A549 (cell line): Measurements from ENCODE around the gene UPF2. TPM values are rescaled to one million over a fixed set of nuclear protein-coding genes. Genes with fewer than 3 reads are reported as not detected.

ENCODE experiments used
- BCL3 ChIP-seq: fragments of >200 bp; sonication (Bioruptor Twin); formaldehyde crosslinking; IDR thresholded peaks from 3 replicates; pipeline ENCODE4 v1.6.1; 2016
- BHLHE40 ChIP-seq: IDR thresholded peaks from 2 replicates; pipeline ENCODE4 v1.6.1; 2012; ENCODE audit warnings: low read depth, low read length, inconsistent platforms
- CBX2 ChIP-seq: fragments of 200-600 bp; sonication (generic); IDR thresholded peaks from 2 replicates; pipeline ENCODE4 v1.6.1; 2016; ENCODE audit warnings: low read depth, mild to moderate bottlenecking, borderline replicate concordance
- CEBPB ChIP-seq, 2 experiments: fragments of >200 bp in 1 of 2; sonication (Bioruptor Twin) in 1 of 2; formaldehyde crosslinking in 1 of 2; IDR thresholded peaks; 2 replicates each; pipeline ENCODE4 v1.6.1; 2012 to 2016
- CHD4 ChIP-seq: fragments of 200-600 bp; sonication (generic); IDR thresholded peaks from 2 replicates; pipeline ENCODE4 v1.6.1; 2016; ENCODE audit warnings: antibody characterized with exemption, mild to moderate bottlenecking, borderline replicate concordance
- CTCF ChIP-seq: fragments of >200 bp; sonication (Bioruptor Twin); formaldehyde crosslinking; IDR thresholded peaks from 3 replicates; pipeline ENCODE4 v1.5.1; 2016
- EHMT2 ChIP-seq: fragments of 200-600 bp; sonication (generic); IDR thresholded peaks from 2 replicates; pipeline ENCODE4 v1.6.1; 2016; ENCODE audit warnings: antibody characterized with exemption, low read depth, mild to moderate bottlenecking, moderate library complexity
- ELK1 ChIP-seq: fragments of 150-350 bp; IDR thresholded peaks from 2 replicates; pipeline ENCODE4 v1.6.1; 2014; ENCODE audit warnings: low read depth, mild to moderate bottlenecking, low read length
- EP300 ChIP-seq, 2 experiments: fragments of >200 bp; sonication (Bioruptor Twin); formaldehyde crosslinking; IDR thresholded peaks; 2 replicates in 1 of 2; 3 replicates in 1 of 2; pipeline ENCODE4 v1.6.1; 2016 to 2017
- FOSB ChIP-seq: fragments of 250-450 bp; sonication (Bioruptor Pico); IDR thresholded peaks from 2 replicates; pipeline ENCODE4 v1.5.0; 2020; ENCODE audit warnings: mild to moderate bottlenecking, moderate library complexity
- FOSL2 ChIP-seq, 2 experiments: fragments of 450-650 bp in 1 of 2; fragments of >200 bp in 1 of 2; sonication (Bioruptor Twin) in 1 of 2; formaldehyde crosslinking; IDR thresholded peaks; 2 replicates each; pipeline versions ENCODE4 v1.5.0 to v1.6.1; 2016 to 2020; ENCODE audit warnings: mild to moderate bottlenecking in 1 of 2, moderate library complexity in 1 of 2
- GATA3 ChIP-seq: IDR thresholded peaks from 2 replicates; pipeline ENCODE4 v1.6.1; 2012; ENCODE audit warnings: borderline replicate concordance
- HOXB13 ChIP-seq: fragments of 250-450 bp; sonication (Bioruptor Pico); IDR thresholded peaks from 2 replicates; pipeline ENCODE4 v1.5.0; 2020; ENCODE audit warnings: low read depth, mild to moderate bottlenecking, moderate library complexity
- HOXB5 ChIP-seq: fragments of 250-450 bp; sonication (Bioruptor Pico); IDR thresholded peaks from 2 replicates; pipeline ENCODE4 v1.5.0; 2020; ENCODE audit warnings: mild to moderate bottlenecking, moderate library complexity
- JUN ChIP-seq, 2 experiments: fragments of >200 bp; sonication (Bioruptor Twin); formaldehyde crosslinking; IDR thresholded peaks; 2 replicates in 1 of 2; 3 replicates in 1 of 2; pipeline ENCODE4 v1.6.1; 2016 to 2017
- KDM1A ChIP-seq: fragments of 200-600 bp; sonication (generic); IDR thresholded peaks from 2 replicates; pipeline ENCODE4 v1.6.1; 2016; ENCODE audit warnings: low read depth, mild to moderate bottlenecking
- MYC ChIP-seq: IDR thresholded peaks from 2 replicates; pipeline ENCODE4 v1.6.1; 2012; ENCODE audit warnings: mild to moderate bottlenecking, inconsistent platforms, low read length, improper control_type of control experiment, borderline replicate concordance
- NFE2L2 ChIP-seq: fragments of 150-350 bp; conservative IDR thresholded peaks from 2 replicates; pipeline ENCODE4 v1.6.1; 2014; ENCODE audit warnings: low read length
- NR3C1 ChIP-seq: fragments of >200 bp; sonication (Bioruptor Twin); formaldehyde crosslinking; IDR thresholded peaks from 3 replicates; pipeline ENCODE4 v1.6.1; 2017
- PHF8 ChIP-seq: fragments of 200-600 bp; sonication (generic); IDR thresholded peaks from 2 replicates; pipeline ENCODE4 v1.6.1; 2016; ENCODE audit warnings: low read depth, mild to moderate bottlenecking, antibody characterized with exemption, moderate library complexity, borderline replicate concordance
- RAD21 ChIP-seq, 2 experiments: fragments of >200 bp in 1 of 2; sonication (Bioruptor Twin) in 1 of 2; formaldehyde crosslinking in 1 of 2; IDR thresholded peaks in 1 of 2; conservative IDR thresholded peaks in 1 of 2; 2 replicates in 1 of 2; 3 replicates in 1 of 2; pipeline ENCODE4 v1.6.1; 2012 to 2018; ENCODE audit warnings: inconsistent platforms in 1 of 2
- RARB ChIP-seq: fragments of 250-450 bp; sonication (Bioruptor Pico); IDR thresholded peaks from 2 replicates; pipeline ENCODE4 v1.8.0; 2021; ENCODE audit warnings: mild to moderate bottlenecking, moderate library complexity
- RCOR1 ChIP-seq: fragments of 150-350 bp; IDR thresholded peaks from 2 replicates; pipeline ENCODE4 v1.6.1; 2014; ENCODE audit warnings: antibody characterized with exemption, low read length, low read depth
- RNF2 ChIP-seq: fragments of 200-600 bp; sonication (generic); IDR thresholded peaks from 2 replicates; pipeline ENCODE4 v1.6.1; 2016; ENCODE audit warnings: low read depth, mild to moderate bottlenecking, antibody characterized with exemption, moderate library complexity, borderline replicate concordance
- SREBF2 ChIP-seq: fragments of 450-650 bp; IDR thresholded peaks from 2 replicates; pipeline ENCODE4 v1.6.1; 2014; ENCODE audit warnings: mild to moderate bottlenecking, moderate library complexity
- TFCP2L1 ChIP-seq: fragments of 250-450 bp; sonication (Bioruptor Pico); IDR thresholded peaks from 2 replicates; pipeline ENCODE4 v1.5.0; 2021; ENCODE audit warnings: mild to moderate bottlenecking
- USF2 ChIP-seq: fragments of 450-650 bp; IDR thresholded peaks from 2 replicates; pipeline ENCODE4 v1.6.1; 2014; ENCODE audit warnings: antibody characterized with exemption
- ZFP36 ChIP-seq: fragments of 450-650 bp; IDR thresholded peaks from 2 replicates; pipeline ENCODE4 v1.6.1; 2014; ENCODE audit warnings: borderline replicate concordance; ENCODE audit not compliant: partially characterized antibody
- polyA plus RNA-seq, 4 experiments: library from polyadenylated mRNA; depleted of rRNA in 3 of 4; stranded (reverse); fragments of >200 nt; fragmentation: RNase III in 1 of 4; extraction: RNeasy Plus Mini Kit Qiagen cat#74134 plus additional on column Dnase treatment in 1 of 4; gene quantifications; 2 replicates in 3 of 4; 3 replicates in 1 of 4; pipeline ENCODE4 v1.2.3, GENCODE V29; 2011 to 2017

Gene UPF2
- polyA plus RNA-seq, 2 of the 4 experiments (the other 2 are of a cell fraction), result 16.5 to 21.6 TPM

- TF ChIP-seq FOSB (peak; percentile 76; the same call in 1 of the 2 replicates), KDM1A (no peak), EHMT2 (no peak), NR3C1 (no peak), HOXB5 (peak; percentile 95), USF2 (no peak), BCL3 (0 out of 3 replicates have a peak, but pooled peaks have one; percentile 50), EP300 (IDR thresholded peaks at IDR 0.05) (peak in 1 of 2 experiments; percentile 55; a peak in 2 of 5 replicates), PHF8 (no peak), ELK1 (no peak), NFE2L2 (peak; percentile 30; the same call in 1 of the 2 replicates), JUN (IDR thresholded peaks at IDR 0.05) (peak; percentile 41 to 72; a peak in 4 of 5 replicates), MYC (0 out of 2 replicates have a peak, but pooled peaks have one; percentile 64), TFCP2L1 (CRISPR knock-in tag) (no peak; the same call in 1 of the 2 replicates), CTCF (no peak), SREBF2 (no peak), BHLHE40 (no peak), GATA3 (peak; percentile 79), RCOR1 (no peak), CHD4 (no peak), RNF2 (no peak), CBX2 (no peak), RAD21 (conservative IDR thresholded peaks at IDR 0.05 in 1 of 2, IDR thresholded peaks at IDR 0.05 in 1 of 2) (peak in 1 of 2 experiments; percentile 28; a peak in 4 of 5 replicates), HOXB13 (peak; percentile 93), CEBPB (IDR thresholded peaks at IDR 0.05) (peak; percentile 75 to 96; a peak in 3 of 4 replicates), FOSL2 (IDR thresholded peaks at IDR 0.05) (no peak), FOSL2 (CRISPR knock-in tag; IDR thresholded peaks at IDR 0.05) (peak; percentile 79), RARB (CRISPR knock-in tag) (peak; percentile 83; the same call in 1 of the 2 replicates), ZFP36 (no peak)
These were observed 166.9 kb downstream of the UPF2 start (continued) for GRCh38 chr10:11875494-11876281.
